Measurements from ENCODE around the gene SPTBN5. TPM values are rescaled to one million over a fixed set of nuclear protein-coding genes. Genes with fewer than 3 reads are reported as not detected.

Gene SPTBN5
- total and polyA plus RNA-seq, 2 experiments from 2014 or later: 0.57 to 1.1 TPM

GRCh38 chr15:41872166-41872747 is 21.6 kb downstream of the SPTBN5 start:
- Histone ChIP-seq H4K20me1 (replicated peaks; ENCODE audit: insufficient read depth) (no peaks in the 10 kb centered on the region), H3F3A (replicated peaks; ENCODE audit: low read depth) (no peaks in the 10 kb centered on the region), H3K9me2 (ENCODE audit: insufficient read depth) (no peaks in the 10 kb centered on the region), H3K79me2 (replicated peaks; ENCODE audit: insufficient read depth) (no peaks in the 10 kb centered on the region), H3K27me3 (ENCODE audit: insufficient read depth) (no peaks in the 10 kb centered on the region), H3K4me3 (no peak overlapping the region), H3K27ac (ENCODE audit: low read depth) (no peak overlapping the region), H3K4me1 (ENCODE audit: insufficient read depth) (no peaks in the 10 kb centered on the region), H3K4me2 (no peak overlapping the region), H3K36me3 (ENCODE audit: insufficient read depth) (no peaks in the 10 kb centered on the region), H2AFZ (no peak overlapping the region)
- TF ChIP-seq ETS1 (IDR thresholded peaks at IDR 0.05) (no peak), ZNF331 (CRISPR knock-in tag; IDR thresholded peaks at IDR 0.05; ENCODE audit: low read depth) (no peak), JUNB (IDR thresholded peaks at IDR 0.05; ENCODE audit: unreplicated experiment) (no peak), ZNF114 (CRISPR knock-in tag; IDR thresholded peaks at IDR 0.05) (no peak), EZH2phosphoT487 (IDR thresholded peaks at IDR 0.05; ENCODE audit: unreplicated experiment) (no peak), POLR2AphosphoS5 (IDR thresholded peaks at IDR 0.05; ENCODE audit: low read depth) (no peak), CREB1 (CRISPR knock-in tag; IDR thresholded peaks at IDR 0.05; ENCODE audit: low read depth) (no peak), STAT1 (IDR thresholded peaks at IDR 0.05; ENCODE audit: unreplicated experiment) (no peak), NANOG (IDR thresholded peaks at IDR 0.05; ENCODE audit: borderline replicate concordance) (no peak), REST (IDR thresholded peaks at IDR 0.05; ENCODE audit: unreplicated experiment) (no peak), EZH2 (IDR thresholded peaks at IDR 0.05; ENCODE audit: low read depth, unreplicated experiment) (no peak)
- TF ChIP-seq, protein P1, sequence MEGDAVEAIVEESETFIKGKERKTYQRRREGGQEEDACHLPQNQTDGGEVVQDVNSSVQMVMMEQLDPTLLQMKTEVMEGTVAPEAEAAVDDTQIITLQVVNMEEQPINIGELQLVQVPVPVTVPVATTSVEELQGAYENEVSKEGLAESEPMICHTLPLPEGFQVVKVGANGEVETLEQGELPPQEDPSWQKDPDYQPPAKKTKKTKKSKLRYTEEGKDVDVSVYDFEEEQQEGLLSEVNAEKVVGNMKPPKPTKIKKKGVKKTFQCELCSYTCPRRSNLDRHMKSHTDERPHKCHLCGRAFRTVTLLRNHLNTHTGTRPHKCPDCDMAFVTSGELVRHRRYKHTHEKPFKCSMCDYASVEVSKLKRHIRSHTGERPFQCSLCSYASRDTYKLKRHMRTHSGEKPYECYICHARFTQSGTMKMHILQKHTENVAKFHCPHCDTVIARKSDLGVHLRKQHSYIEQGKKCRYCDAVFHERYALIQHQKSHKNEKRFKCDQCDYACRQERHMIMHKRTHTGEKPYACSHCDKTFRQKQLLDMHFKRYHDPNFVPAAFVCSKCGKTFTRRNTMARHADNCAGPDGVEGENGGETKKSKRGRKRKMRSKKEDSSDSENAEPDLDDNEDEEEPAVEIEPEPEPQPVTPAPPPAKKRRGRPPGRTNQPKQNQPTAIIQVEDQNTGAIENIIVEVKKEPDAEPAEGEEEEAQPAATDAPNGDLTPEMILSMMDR (conservative IDR thresholded peaks at IDR 0.05; ENCODE audit: low read depth in 2 of 2): no peak
- TF ChIP-seq, protein P2, sequence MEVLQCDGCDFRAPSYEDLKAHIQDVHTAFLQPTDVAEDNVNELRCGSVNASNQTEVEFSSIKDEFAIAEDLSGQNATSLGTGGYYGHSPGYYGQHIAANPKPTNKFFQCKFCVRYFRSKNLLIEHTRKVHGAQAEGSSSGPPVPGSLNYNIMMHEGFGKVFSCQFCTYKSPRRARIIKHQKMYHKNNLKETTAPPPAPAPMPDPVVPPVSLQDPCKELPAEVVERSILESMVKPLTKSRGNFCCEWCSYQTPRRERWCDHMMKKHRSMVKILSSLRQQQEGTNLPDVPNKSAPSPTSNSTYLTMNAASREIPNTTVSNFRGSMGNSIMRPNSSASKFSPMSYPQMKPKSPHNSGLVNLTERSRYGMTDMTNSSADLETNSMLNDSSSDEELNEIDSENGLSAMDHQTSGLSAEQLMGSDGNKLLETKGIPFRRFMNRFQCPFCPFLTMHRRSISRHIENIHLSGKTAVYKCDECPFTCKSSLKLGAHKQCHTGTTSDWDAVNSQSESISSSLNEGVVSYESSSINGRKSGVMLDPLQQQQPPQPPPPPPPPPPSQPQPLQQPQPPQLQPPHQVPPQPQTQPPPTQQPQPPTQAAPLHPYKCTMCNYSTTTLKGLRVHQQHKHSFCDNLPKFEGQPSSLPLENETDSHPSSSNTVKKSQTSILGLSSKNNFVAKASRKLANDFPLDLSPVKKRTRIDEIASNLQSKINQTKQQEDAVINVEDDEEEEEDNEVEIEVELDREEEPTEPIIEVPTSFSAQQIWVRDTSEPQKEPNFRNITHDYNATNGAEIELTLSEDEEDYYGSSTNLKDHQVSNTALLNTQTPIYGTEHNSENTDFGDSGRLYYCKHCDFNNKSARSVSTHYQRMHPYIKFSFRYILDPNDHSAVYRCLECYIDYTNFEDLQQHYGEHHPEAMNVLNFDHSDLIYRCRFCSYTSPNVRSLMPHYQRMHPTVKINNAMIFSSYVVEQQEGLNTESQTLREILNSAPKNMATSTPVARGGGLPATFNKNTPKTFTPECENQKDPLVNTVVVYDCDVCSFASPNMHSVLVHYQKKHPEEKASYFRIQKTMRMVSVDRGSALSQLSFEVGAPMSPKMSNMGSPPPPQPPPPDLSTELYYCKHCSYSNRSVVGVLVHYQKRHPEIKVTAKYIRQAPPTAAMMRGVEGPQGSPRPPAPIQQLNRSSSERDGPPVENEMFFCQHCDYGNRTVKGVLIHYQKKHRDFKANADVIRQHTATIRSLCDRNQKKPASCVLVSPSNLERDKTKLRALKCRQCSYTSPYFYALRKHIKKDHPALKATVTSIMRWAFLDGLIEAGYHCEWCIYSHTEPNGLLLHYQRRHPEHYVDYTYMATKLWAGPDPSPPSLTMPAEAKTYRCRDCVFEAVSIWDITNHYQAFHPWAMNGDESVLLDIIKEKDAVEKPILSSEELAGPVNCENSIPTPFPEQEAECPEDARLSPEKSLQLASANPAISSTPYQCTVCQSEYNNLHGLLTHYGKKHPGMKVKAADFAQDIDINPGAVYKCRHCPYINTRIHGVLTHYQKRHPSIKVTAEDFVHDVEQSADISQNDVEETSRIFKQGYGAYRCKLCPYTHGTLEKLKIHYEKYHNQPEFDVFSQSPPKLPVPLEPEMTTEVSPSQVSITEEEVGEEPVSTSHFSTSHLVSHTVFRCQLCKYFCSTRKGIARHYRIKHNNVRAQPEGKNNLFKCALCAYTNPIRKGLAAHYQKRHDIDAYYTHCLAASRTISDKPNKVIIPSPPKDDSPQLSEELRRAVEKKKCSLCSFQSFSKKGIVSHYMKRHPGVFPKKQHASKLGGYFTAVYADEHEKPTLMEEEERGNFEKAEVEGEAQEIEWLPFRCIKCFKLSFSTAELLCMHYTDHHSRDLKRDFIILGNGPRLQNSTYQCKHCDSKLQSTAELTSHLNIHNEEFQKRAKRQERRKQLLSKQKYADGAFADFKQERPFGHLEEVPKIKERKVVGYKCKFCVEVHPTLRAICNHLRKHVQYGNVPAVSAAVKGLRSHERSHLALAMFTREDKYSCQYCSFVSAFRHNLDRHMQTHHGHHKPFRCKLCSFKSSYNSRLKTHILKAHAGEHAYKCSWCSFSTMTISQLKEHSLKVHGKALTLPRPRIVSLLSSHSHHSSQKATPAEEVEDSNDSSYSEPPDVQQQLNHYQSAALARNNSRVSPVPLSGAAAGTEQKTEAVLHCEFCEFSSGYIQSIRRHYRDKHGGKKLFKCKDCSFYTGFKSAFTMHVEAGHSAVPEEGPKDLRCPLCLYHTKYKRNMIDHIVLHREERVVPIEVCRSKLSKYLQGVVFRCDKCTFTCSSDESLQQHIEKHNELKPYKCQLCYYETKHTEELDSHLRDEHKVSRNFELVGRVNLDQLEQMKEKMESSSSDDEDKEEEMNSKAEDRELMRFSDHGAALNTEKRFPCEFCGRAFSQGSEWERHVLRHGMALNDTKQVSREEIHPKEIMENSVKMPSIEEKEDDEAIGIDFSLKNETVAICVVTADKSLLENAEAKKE (CRISPR knock-in tag; IDR thresholded peaks at IDR 0.05): no peak
- no peaks in the 10 kb centered on the region; the same call in 2 of the 3 replicates for H3K36me3 Mint-ChIP-seq (ENCODE audit: low read depth)
- peaks cover 18% of the 10 kb centered on the region for H3K27me3 Mint-ChIP-seq (ENCODE audit: insufficient read depth, low read depth, poor library complexity)
- H3K4me3 Mint-ChIP-seq: no peak overlapping the region
- H3K4me1 Mint-ChIP-seq: no peaks in the 10 kb centered on the region; the same call in 2 of the 3 replicates
- no peak overlapping the region for H3K27ac Mint-ChIP-seq
- DNase-seq (ENCODE audit: low spot score) (no peak), ATAC-seq (no peak)
- no peaks in the 10 kb centered on the region for H3K9me3 Mint-ChIP-seq
